GM12878 (cell line): ENCODE measurements around the gene VPS54. TPM values are rescaled to one million over a fixed set of nuclear protein-coding genes. Genes with fewer than 3 reads are reported as not detected.

Source experiments
- ATAC-seq: fragments of 200-7000 bp; cut with Tn5 transposase; 3 replicates; pipeline ENCODE4 v1.9.1; 2020; ENCODE audit warnings: mild to moderate bottlenecking, moderate library complexity
- BruUV-seq: library from RNA; stranded (reverse); fragments of 400-500 nt; replicated peaks from 2 replicates; lab custom pipeline; 2021; lab: Mats Ljungman, UMichigan
- CTCF ChIA-PET: fragments of 300-600 bp; sonication (Branson Sonifier 250); formaldehyde crosslinking; extraction: SDS; loops from one replicate; lab custom pipeline; 2021; ENCODE audit warnings: inconsistent platforms; lab: Yijun Ruan, JAX
- POLR2A ChIA-PET: fragments of 350-600 bp; formaldehyde crosslinking; extraction: SDS; loops from one replicate; lab custom pipeline; 2021; ENCODE audit warnings: inconsistent platforms; lab: Charles Lee
- RAD21 ChIA-PET: fragments of 300-600 bp; sonication (Branson Sonifier 250); formaldehyde crosslinking; loops from one replicate; lab custom pipeline; 2023; ENCODE audit warnings: antibody characterized with exemption; ENCODE audit not compliant: unreplicated experiment; lab: Charles Lee
- SMC1A ChIA-PET: fragments of 300-600 bp; sonication (Branson Sonifier 250); formaldehyde crosslinking; loops from one replicate; lab custom pipeline; 2023; ENCODE audit not compliant: unreplicated experiment, uncharacterized antibody; lab: Charles Lee
- DNase-seq: peaks from one replicate; pipeline ENCODE4 v3.0.0-alpha.2; 2011; ENCODE audit warnings: low read depth, low spot score
- FAIRE-seq: peaks from 3 replicates; lab custom pipeline; 2011; peaks lifted over from hg19 to GRCh38; lab: Jason Lieb, UNC
- H2AFZ ChIP-seq: 2 replicates; pipeline ENCODE4 v1.6.0; 2011; ENCODE audit warnings: low read depth, low read length, control low read depth; ENCODE audit not compliant: control insufficient read depth
- H3K27ac ChIP-seq: 2 replicates; pipeline ENCODE4 v1.5.1; 2011; ENCODE audit warnings: control low read depth; ENCODE audit not compliant: control insufficient read depth, insufficient read depth
- H3K27me3 ChIP-seq, 2 experiments: replicated peaks in 1 of 2; 2 replicates each; pipeline versions ENCODE4 v1.6.0 to v1.6.1; 2011; ENCODE audit warnings: low read length in 1 of 2; ENCODE audit not compliant: control insufficient read depth in 2 of 2, insufficient read depth in 2 of 2
- H3K36me3 ChIP-seq, 2 experiments: 2 replicates each; pipeline ENCODE4 v1.5.1; 2011; ENCODE audit warnings: low read length in 1 of 2; ENCODE audit not compliant: control insufficient read depth in 2 of 2, insufficient read depth in 2 of 2
- H3K4me1 ChIP-seq: 2 replicates; pipeline ENCODE4 v1.6.1; 2011; ENCODE audit warnings: mild to moderate bottlenecking, low read length, moderate library complexity, mixed read lengths; ENCODE audit not compliant: control insufficient read depth, insufficient read depth
- H3K4me2 ChIP-seq: 2 replicates; pipeline ENCODE4 v1.6.0; 2011; ENCODE audit warnings: control low read depth; ENCODE audit not compliant: control insufficient read depth, insufficient read depth
- H3K4me3 ChIP-seq: fragments of 200-600 bp; sonication (generic); 2 replicates; pipeline ENCODE4 v1.5.1; 2016
- H3K79me2 ChIP-seq: 2 replicates; pipeline ENCODE4 v1.6.0; 2011; ENCODE audit warnings: low read length; ENCODE audit not compliant: control insufficient read depth, insufficient read depth
- H3K9ac ChIP-seq: 2 replicates; pipeline ENCODE4 v1.8.0; 2011; ENCODE audit warnings: low read length, control low read depth, mixed read lengths; ENCODE audit not compliant: control insufficient read depth, insufficient read depth
- H3K9me3 ChIP-seq: replicated peaks from 3 replicates; pipeline ENCODE4 v1.5.1; 2011; ENCODE audit warnings: mild to moderate bottlenecking, low read length; ENCODE audit not compliant: control insufficient read depth, insufficient read depth
- H4K20me1 ChIP-seq: 2 replicates; pipeline ENCODE4 v1.6.0; 2011; ENCODE audit not compliant: control insufficient read depth, insufficient read depth
- CBX3 ChIP-seq: fragments of 200-600 bp; sonication (generic); IDR thresholded peaks from 2 replicates; pipeline ENCODE4 v1.6.1; 2016; ENCODE audit warnings: low read depth, borderline replicate concordance
- CHD1 ChIP-seq: IDR thresholded peaks from 2 replicates; pipeline ENCODE4 v1.6.1; 2012; ENCODE audit warnings: low read depth, low read length, improper control_type of control experiment
- CHD4 ChIP-seq: fragments of 200-600 bp; sonication (generic); IDR thresholded peaks from 2 replicates; pipeline ENCODE4 v1.6.1; 2016; ENCODE audit warnings: mild to moderate bottlenecking
- ESRRA ChIP-seq: IDR thresholded peaks from 2 replicates; pipeline ENCODE4 v1.6.1; 2012; ENCODE audit warnings: mild to moderate bottlenecking, low read length, improper control_type of control experiment
- HSF1 ChIP-seq: fragments of 150-350 bp; IDR thresholded peaks from 2 replicates; pipeline ENCODE4 v1.6.1; 2014; ENCODE audit warnings: mild to moderate bottlenecking, low read depth, low read length
- KDM1A ChIP-seq: fragments of 200-600 bp; sonication (generic); IDR thresholded peaks from 2 replicates; pipeline ENCODE4 v1.6.1; 2016; ENCODE audit warnings: borderline replicate concordance
- RFX5 ChIP-seq: IDR thresholded peaks from 2 replicates; pipeline ENCODE4 v1.6.1; 2011; ENCODE audit warnings: low read depth, low read length, improper control_type of control experiment
- SIN3A ChIP-seq: IDR thresholded peaks from 2 replicates; pipeline ENCODE4 v1.6.1; 2012; ENCODE audit warnings: low read depth, low read length, improper control_type of control experiment
- SMARCA5 ChIP-seq: fragments of 450-650 bp; IDR thresholded peaks from 2 replicates; pipeline ENCODE4 v1.6.1; 2017; ENCODE audit warnings: mild to moderate bottlenecking
- SP1 ChIP-seq: IDR thresholded peaks from one replicate; pipeline ENCODE4 v1.6.1; 2011; ENCODE audit warnings: low read depth, low read length
- SREBF1 ChIP-seq: IDR thresholded peaks from 2 replicates; pipeline ENCODE4 v1.6.1; 2012; ENCODE audit warnings: mild to moderate bottlenecking, low read length
- TCF12 ChIP-seq: IDR thresholded peaks from 2 replicates; pipeline ENCODE4 v1.6.1; 2011; ENCODE audit warnings: low read depth, mild to moderate bottlenecking, low read length
- ZNF622 ChIP-seq: fragments of 450-650 bp; IDR thresholded peaks from 2 replicates; pipeline ENCODE4 v1.6.1; 2017; ENCODE audit warnings: mild to moderate bottlenecking, inconsistent platforms
- WGBS: methylation state at CpG from one replicate; pipeline ENCODE4 v1.1.6; 2016; ENCODE audit warnings: low lambda C conversion rate; ENCODE audit not compliant: insufficient replicate concordance, insufficient coverage; ENCODE audit errors: missing lambda C conversion rate; 5-methylcytosine and 5-hydroxymethylcytosine counted together
- in situ Hi-C: fragments of 300-500 bp; cut with MboI; formaldehyde crosslinking; loops from 9 replicates; pipeline ENCODE4 v1.14.3; 2018; ENCODE audit warnings: mixed read lengths
- intact Hi-C: fragments of 100-400 bp; cut with micrococcal nuclease; formaldehyde crosslinking; loops from one replicate; pipeline ENCODE4 v1.14.2; 2022; ENCODE audit not compliant: unreplicated experiment
- polyA plus RNA-seq, 11 experiments: library from polyadenylated mRNA; depleted of rRNA in 4 of 11; unstranded in 6 of 11; stranded (reverse) in 5 of 11; fragments of >200 nt; fragmentation: Nextera tagmentation in 4 of 11; fragmentation: Illumina TruSeq in 1 of 11; extraction: Ambion mirVana in 4 of 11; extraction: Trizol in 1 of 11; gene quantifications; 1 replicate in 1 of 11; 2 replicates in 10 of 11; pipeline versions ENCODE4 v1.2.1 to v1.2.3, GENCODE V29; 2011 to 2016; ENCODE audit warnings: inconsistent platforms in 2 of 11, missing spikeins in 2 of 11, low read depth in 1 of 11
- total RNA-seq, 4 experiments: library from RNA; depleted of rRNA in 3 of 4; stranded (reverse); fragments of >200 nt in 3 of 4; fragmentation: Illumina TruSeq in 1 of 4; extraction: Trizol in 1 of 4; gene quantifications; 2 replicates each; pipeline versions ENCODE4 v1.2.1 to v1.2.3, GENCODE V29; 2013 to 2021
- TF ChIP-seq, protein P1 (sequence below): fragments of 450-650 bp; IDR thresholded peaks from 2 replicates; pipeline ENCODE4 v1.6.1; 2016; ENCODE audit warnings: mild to moderate bottlenecking, moderate library complexity, borderline replicate concordance

The VPS54 gene
- total and polyA plus RNA-seq, 10 of the 15 experiments (the other 5 are each of a cell fraction or from before 2014, with no cell fraction given): 1.6 to 16.2 (median 9.3) TPM

GRCh38 chr2:63879876-63880433 lies 139.3 kb downstream of the VPS54 start (continued):
- TF ChIP-seq, protein P1, sequence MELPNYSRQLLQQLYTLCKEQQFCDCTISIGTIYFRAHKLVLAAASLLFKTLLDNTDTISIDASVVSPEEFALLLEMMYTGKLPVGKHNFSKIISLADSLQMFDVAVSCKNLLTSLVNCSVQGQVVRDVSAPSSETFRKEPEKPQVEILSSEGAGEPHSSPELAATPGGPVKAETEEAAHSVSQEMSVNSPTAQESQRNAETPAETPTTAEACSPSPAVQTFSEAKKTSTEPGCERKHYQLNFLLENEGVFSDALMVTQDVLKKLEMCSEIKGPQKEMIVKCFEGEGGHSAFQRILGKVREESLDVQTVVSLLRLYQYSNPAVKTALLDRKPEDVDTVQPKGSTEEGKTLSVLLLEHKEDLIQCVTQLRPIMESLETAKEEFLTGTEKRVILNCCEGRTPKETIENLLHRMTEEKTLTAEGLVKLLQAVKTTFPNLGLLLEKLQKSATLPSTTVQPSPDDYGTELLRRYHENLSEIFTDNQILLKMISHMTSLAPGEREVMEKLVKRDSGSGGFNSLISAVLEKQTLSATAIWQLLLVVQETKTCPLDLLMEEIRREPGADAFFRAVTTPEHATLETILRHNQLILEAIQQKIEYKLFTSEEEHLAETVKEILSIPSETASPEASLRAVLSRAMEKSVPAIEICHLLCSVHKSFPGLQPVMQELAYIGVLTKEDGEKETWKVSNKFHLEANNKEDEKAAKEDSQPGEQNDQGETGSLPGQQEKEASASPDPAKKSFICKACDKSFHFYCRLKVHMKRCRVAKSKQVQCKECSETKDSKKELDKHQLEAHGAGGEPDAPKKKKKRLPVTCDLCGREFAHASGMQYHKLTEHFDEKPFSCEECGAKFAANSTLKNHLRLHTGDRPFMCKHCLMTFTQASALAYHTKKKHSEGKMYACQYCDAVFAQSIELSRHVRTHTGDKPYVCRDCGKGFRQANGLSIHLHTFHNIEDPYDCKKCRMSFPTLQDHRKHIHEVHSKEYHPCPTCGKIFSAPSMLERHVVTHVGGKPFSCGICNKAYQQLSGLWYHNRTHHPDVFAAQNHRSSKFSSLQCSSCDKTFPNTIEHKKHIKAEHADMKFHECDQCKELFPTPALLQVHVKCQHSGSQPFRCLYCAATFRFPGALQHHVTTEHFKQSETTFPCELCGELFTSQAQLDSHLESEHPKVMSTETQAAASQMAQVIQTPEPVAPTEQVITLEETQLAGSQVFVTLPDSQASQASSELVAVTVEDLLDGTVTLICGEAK: no peak
- TF ChIP-seq SP1: no peak
- no peak for TF ChIP-seq CBX3
- TF ChIP-seq, all 136 proteins: peak for 0

- H3K79me2 ChIP-seq: no peaks in the 10 kb centered on the region
- H3K27ac ChIP-seq: no peak overlapping the region
- RAD21 ChIA-PET: no interaction called here
- no peaks in the 10 kb centered on the region for H3K27me3 ChIP-seq
- no TSS peak for BruUV-seq
- peaks cover 2 to 13% of the 10 kb centered on the region in 2 experiments; a peak in 2 of 4 replicates for H3K36me3 ChIP-seq
- in situ Hi-C loops: no loop called here
- ATAC-seq (no peak), DNase-seq (no peak), FAIRE-seq (no peak)
- WGBS: 95% methylated on average over 1 of the region's 1 CpG
- no peak overlapping the region for H3K4me3 ChIP-seq
- H3K4me1 ChIP-seq: no peaks in the 10 kb centered on the region
- H4K20me1 ChIP-seq: no peaks in the 10 kb centered on the region
- POLR2A ChIA-PET: no interaction called here
- no peak overlapping the region for H3K4me2 ChIP-seq
- CTCF ChIA-PET: interaction anchor here (1.0 to 5.0 kb wide), 3 partner anchors 12 to 179 kb away, joined by 3 to 26 read pairs (median 4); no protein-coding TSS in a partner anchor
- SMC1A ChIA-PET: interaction anchor here (1.6 kb wide), 1 partner anchor 17 kb away, joined by 4 read pairs; no protein-coding TSS in a partner anchor
- intact Hi-C loops: no loop called here
- no peak overlapping the region for H3K9ac ChIP-seq
- peaks cover 5% of the 10 kb centered on the region; the same call in 2 of the 3 replicates for H3K9me3 ChIP-seq
- no peak overlapping the region for H2AFZ ChIP-seq
- TF ChIP-seq SREBF1: no peak
- no peak for TF ChIP-seq TCF12
- TF ChIP-seq HSF1: no peak
- no peak for TF ChIP-seq RFX5
- TF ChIP-seq CHD1: no peak
- no peak for TF ChIP-seq KDM1A
- TF ChIP-seq SIN3A: no peak
- no peak for TF ChIP-seq CHD4
- no peak for TF ChIP-seq ESRRA
- TF ChIP-seq CBX3: no peak
- no peak for TF ChIP-seq ZNF622
- TF ChIP-seq, protein P1: no peak
- TF ChIP-seq SMARCA5: no peak
Measured at GRCh38 chr2:63878486-63878885, 140.7 kb downstream of the VPS54 start.
